GM18520 (cell line): ENCODE data around the gene SACM1L.

ENCODE experiments used
- ATAC-seq: cut with Tn5 transposase; IDR thresholded peaks from one replicate; pipeline ENCODE4 v1.9.1; 2021; ENCODE audit not compliant: unreplicated experiment

The SACM1L gene

DNA sequence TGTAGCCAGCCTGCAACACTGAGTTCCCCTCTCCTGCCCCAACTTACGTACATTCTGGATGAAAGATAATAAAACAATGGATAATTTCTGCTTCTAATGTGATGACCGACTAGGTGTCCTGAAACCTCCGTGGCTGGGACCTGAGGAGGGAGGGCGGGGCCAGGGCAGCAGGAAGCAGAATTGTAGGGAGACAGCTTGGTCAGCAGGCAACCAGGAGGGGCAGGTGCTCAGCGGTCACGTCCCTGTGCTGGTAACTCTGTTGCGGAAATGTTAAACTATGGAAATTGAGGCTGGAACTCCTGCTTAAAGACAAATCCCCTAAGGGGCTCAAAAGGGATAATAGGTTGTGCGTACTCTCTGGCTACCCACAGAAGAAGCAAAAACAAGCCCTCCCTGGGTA is 76.8 kb downstream of the SACM1L start:
- ATAC-seq: no peak

DNA sequence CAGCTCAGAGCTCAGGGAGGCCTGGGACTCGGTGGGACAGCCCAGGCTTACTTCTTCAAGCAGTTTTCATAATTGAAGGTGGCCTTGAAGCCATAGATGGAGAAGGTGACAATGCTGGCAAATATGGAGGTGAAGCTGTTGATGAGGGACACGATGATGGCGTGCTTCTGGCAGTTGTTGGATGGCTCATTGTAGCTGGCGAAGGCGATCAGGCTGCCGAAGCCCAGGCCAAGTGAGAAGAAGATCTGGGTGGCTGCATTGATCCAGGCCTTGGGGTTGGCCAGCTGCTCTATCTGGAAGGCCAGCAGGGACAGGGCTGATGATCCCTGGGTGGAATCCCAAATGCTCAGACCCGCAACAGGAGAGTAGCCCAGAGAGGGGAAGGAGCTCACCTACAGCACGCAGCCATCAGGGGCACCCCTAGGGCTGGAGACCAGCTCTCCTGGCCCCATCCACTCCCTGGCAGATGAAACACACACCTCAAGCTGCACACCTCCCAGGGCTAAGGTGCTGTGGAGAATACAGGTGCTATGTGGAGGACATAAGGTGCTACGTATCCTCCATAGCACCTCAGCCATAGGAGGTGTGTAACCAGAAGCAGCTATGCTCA is 82.1 kb downstream of the SACM1L start:
- no peak for ATAC-seq

DNA sequence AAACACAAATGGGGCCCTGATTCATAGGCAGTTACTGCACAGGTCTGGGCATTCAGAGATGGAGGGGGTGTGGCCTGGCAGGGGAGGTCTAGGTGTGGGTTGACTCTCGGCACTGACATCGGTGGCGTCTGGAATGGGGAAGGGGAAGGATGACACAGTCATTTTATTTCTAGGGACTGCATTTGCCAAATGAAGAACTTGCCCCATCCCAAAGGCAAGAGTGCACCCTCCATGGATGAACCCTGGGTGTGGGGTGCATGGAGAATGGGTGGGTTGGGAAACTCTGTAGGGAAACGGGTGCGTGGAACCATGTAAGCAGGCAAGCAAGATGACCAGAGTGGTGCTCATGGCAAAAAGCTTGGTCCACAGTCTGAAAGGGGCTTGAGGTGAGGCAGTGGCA is 82.6 kb downstream of the SACM1L start:
- ATAC-seq: no peak

DNA sequence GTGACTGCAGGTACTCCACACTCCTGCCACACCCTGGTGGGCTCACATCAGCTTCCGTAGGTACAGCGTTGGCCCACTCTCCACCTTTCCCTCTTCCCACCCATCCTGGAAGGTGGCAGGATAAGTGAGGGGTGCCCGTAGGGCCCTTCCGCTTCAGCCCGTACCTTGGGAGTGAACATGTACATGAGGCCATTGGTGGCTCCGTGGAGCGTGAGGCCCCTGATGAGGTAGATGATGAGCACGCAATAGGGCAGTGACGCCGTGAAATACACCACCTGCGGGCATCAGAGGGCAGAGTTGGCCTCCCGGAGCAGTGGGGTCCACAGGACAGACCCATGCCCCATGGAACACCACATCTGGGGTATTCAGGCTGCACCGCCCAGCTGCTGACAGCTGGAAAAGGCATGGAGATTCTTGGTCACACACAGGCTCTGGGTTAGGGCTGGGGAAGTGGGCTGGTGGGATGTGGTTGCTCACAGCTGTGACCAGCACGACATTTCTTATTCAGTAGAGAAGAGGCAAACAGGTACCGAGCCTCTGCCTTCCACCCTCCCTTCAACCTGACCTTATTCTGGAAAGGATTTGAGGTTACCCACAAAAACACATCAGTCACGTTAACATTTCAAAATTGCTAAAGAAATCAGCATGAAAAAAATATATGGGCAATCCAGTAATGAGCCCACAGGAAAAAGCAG is 83.3 kb downstream of the SACM1L start:
- ATAC-seq: no peak

DNA sequence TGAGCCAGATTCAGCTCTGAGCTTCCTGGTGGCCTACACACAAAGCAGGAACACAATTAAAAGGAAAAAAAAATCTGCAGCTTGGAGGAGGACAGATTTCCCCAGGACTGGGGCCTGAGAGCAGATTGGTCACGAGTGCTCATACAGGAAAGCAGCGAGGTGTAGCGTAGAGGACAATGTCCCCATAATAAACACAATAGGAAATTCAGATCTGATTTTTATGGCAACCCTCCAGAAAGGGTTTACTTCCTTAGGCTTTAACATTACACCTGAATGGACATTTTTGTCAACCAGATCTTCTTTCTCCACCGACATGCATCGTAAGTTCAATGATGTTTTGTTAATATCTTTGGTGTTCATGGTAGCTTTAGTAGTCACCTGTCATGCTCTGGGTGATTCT is 83.9 kb downstream of the SACM1L start:
- no peak for ATAC-seq

DNA sequence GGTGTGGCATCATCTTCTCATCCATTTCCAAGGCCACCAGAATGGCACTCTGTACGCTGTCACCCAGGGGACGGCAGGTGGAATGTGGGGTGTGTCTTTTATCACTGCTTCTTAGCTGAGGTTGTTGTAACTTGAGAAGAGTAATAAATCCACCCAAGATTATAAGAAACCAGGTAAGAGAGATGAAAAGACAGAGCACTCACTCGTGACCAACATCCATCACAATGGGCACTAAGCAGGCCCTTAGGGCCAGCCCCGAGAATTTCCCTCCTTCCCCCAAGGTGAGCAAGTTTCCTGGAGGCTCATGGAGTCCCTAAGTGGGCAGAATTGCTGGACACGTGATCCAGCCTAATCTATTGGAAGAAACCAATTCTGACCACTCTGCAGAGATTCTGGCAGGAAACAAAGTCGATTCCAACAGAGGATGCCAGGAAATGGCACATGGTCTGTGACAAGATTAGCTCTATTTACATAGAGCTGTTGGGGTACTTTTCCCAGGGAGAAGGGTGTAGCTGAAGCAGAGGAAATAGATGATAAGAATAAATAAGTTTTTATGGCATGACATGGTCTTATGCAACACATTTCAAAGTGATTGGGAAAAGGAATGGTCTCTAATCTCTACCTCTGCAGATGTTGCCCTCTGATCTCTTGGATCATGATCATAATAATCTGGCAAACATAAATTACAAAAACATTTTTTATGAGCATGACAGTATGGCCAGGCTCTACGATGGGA is 84.7 kb downstream of the SACM1L start:
- ATAC-seq: no peak

DNA sequence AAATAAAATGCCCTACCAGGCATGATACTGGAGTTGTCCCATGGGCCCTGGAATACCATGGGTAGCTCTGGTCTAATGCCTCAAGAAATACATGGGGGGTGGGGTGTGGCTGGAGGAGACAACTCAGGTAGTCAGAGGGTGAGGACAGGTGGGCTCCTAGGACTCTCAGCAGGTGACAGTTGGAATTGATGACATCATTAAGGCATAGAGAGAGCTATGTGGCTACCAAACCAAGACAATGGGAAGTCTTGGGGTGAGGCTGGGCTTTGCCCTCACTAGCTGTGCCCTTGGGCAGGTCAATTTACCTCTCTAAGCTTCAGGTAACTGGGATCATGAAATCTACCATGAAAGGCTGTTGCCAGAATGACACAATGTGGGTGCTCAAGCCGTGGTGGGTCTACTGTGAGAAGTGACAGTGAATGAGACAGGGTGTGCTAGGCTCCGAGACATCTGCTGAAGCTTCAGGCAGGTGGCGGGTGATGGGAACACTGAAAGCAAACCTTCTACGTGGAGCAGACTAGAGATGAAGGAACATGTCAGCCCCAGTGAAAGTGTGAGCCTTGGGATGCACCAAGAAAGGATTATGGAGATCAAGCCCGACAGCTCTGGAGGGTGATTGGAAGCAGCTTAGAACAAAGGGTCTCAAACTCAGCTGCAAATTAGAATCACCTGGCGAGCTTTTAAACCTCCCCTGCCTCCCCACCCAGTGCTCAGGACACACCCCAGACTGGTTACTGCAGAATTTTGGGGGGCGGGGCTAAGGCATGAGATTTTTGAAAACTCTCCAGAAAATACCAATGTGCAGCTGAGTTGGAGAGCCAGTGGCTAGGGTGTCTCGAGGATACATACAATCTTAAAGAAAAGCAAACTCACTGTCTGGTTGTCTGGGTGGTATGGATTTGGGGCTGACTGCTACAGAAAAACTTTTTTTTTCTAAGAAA is 85.7 kb downstream of the SACM1L start:
- ATAC-seq: no peak

DNA sequence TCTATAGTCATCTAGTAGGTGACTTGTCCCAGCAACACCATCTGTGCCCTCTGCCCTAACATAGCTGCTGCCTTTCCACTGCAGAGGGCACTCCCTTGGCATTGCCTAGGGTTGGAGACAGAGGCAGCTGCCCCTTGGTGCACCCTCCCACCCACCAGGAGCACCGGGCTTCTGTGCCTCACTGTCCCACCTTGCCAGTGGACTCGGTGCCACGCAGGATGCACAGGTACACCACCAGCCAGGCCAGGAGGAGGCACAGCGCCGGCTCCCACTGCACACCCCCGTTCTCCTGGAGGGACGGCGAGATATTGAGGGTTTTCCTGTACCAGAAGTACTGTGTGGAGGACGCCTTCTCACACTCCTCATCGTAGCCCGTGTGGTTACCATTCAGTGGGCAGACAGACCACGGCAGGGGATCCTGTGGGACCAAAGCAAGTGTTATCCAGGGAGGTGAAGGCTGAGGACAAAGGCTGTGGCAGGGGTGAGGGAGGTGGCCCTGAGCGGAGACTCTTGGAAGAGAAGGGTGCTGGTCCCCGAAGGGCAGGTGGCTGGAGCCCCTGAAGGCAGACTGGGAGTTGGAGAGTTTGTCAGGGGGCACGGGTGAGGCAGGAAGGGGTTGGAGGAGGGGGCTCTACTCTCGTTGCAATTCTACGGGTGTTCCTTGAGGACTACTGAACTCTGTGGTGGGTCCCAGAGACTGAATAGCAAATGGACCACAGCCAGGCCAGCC is 86.5 kb downstream of the SACM1L start:
- ATAC-seq: no peak

DNA sequence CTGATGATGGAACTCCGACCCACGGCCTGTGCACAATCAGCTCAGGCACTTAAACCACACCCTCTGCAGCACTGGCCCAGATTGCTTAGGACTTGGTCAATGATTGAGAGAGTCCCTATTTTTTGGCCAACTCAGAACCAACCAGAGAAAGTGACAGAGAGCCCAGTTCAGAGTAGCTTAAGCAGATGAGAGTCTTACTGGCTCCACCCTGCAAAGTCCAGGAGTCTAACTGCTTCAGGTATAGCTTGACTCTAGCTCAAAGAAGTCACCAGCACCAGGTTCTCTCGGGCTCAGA is 87.1 kb downstream of the SACM1L start:
- no peak for ATAC-seq

DNA sequence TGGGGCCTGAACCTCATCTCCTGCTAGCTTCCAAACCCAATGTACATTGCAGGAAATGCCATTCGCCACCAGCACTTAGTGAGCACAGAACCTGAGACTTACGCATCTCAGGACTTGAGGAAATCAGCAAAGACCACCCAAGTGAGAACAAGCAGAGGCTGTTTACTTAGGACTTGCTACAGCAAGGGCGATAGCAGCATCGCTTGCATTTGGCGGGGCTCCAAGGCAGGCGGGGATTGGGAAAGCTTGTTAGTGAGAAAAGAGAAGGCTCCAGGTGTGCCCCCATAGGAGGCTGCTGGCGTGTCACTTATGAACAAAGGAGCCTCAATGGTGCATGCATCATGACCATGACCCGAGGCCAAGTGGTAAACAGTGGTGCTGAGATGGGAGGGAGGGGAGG is 87.4 kb downstream of the SACM1L start:
- ATAC-seq: no peak

DNA sequence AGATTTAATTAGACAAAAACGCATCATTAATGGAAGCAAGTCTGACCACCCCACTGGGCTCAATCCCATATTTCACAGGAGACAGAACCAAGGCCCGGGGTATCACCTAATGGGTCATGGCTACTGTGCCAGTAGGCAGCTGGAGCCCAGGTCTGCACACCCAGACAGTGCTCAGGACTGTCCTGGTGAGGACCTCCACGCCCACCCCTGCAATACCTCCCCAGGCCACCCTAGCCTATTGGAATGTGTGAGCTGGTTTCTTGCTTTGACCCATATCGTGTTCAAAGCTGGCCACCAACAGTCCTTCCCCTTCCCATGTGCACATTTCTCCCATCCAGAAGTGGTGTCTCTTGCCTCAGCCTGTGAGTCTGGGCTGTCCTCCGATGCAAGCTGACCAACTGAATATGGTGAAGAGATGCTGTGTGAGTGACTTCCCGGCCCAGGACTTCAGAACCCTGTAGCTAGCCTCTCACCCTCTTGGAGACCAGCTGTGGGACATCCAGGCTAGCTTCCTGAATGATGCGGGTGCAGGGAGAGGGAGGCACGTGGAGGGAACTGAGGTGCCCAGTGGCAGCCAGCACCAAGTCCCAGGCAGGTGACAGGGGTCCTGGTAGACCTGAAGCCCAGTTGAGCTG is 88.0 kb downstream of the SACM1L start:
- no peak for ATAC-seq

DNA sequence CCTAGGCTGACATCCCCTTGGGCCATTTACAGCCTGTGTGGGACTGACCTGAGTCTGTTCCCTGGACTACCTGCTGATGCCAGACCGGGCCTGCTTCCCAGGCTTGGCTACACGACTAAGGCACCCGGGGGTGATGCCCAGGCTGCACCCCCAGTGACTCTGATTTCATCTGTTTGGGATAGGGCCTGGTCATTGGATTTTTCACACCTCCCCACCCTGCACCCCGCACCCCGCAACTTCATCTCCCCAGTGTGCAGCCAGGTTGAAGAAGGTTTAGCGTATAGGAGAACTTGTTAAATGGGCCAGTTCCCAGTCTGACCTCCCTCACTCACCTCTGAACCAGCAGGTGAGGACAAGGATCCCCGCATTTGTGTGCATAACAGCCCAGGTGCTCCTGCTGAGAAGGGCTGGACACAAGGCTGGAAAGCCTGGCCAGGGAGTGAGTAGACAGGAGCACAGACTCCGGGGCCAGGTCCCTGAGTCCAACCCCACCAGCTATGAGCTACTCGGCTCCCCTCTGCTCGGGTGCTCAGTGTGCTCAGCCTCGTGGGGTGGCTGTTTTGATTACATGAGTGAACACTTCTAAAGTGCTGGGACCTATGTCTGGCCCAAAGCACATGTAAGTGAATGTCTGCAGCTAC is 88.7 kb downstream of the SACM1L start:
- no peak for ATAC-seq

DNA sequence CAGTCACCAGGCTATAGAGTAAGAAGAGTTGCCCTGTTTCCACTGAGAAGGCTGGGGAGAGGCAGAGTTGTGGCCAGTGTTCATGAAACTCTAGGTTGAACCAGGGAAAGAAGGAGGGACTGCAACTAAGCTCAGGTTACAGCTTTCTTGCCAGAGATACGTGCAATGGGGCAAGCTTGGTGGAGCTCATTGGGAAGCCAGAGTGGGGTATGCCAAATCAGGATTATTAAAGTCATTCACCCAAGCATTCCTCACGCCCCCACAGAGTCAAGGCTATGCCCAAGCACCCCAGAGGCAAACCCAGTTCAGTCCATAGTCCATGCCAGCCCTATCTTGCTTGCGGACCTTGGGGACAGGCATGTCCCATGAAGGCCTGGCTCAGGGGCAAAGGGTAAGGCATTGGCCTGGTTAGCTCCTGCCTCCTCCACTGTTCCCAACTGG is 89.6 kb downstream of the SACM1L start:
- ATAC-seq: no peak

DNA sequence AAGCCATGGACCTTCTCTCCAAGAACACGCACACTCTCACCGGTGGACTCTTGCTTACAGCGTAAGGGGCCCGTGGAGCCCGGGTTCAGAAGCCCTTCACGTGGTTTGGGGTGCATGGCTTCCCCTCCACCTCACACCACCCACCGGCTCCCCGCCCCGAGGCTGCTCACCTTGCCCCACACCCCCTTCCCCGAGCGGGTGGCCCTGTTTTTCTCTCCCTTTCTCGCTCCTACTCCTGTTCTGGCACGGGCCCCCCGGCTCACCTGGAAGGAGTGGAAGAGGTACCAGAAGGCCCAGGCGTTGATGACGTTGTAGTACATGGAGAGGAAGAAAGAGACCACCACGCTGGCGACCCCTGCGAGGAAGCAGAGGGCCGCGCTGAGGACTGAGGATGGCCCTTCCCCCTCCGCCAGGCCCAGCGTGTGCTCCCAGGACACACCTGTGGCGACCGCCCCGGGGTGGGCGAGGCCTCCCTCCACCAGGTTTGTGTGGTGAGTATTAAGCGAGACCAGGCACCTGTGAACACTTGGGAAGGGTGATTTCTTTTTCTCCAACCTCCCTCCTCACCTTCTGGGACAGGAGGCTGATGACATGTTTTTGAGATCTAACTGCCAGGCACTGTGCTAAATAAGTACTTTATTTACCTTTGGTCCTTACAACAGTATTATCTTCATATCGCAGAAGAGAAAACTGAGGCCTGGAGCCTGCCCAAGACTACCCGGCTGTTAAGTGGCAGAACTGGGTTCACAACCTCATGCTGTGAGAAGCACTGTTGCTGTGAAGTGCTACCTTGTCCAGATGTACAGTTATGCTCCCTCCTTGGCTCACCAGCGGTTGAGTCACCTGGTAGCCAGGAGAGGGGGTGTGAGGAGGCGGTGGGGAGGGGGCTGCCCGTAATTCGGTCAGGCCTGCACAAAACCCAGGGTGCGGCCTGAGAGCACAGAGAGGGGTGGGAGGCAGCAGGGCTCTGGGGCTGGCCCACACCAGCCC is 90.8 kb downstream of the SACM1L start:
- ATAC-seq: no peak

DNA sequence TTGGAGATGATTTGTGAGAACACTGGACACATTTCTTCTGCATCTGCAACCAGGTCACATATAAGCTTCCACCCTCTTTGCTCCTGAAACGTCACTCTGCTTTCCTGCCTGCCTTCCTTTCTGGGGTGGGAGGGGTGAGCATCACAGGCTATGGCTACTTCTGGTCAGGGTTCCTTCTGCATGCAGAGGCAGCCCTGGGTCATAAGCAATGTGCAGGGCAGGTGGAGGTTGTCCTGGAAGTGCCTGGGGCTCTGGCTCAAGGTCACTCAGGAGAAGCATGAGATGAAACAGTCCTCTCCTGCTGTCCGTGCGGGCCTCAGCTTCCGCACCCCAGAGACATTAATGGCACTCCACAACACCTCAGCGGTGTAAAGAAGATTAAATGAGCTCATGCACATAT is 92.1 kb downstream of the SACM1L start:
- no peak for ATAC-seq

DNA sequence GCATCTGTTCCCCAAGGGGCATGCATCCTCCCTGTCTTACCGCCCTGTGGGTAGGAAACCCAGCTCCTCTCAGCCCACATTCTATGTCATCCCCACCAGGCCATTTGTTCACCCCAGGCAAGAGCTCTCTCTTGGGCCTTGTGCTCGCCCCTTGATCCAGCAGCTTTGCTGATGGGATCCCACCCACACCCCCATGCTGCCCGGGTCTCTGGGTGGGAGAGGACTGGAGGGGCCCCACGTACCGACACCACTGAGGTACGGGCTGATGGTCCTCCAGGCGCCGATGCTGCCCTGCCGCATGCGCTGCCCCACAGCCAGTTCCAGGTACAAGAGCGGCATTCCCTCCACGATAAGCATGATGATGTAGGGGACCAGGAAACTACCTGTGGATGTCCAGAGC is 92.6 kb downstream of the SACM1L start:
- ATAC-seq: no peak

DNA sequence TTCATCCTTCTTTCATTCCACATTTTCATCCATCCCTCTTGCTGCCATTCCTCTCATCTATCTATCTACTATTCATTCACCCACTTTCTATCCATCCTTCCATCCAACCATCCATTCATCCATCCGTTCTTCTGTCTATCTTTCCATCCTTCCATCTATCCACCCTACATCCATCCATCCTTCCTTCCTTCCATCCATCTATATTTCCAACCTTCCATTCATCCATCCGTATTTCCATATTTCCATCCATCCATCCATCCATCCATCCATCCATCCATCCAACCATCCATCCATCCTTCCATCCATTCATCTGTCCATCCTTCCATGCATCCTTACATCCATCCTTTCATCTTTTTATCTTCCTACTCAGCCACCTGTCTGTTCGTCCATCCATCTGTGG is 93.2 kb downstream of the SACM1L start:
- no peak for ATAC-seq

DNA sequence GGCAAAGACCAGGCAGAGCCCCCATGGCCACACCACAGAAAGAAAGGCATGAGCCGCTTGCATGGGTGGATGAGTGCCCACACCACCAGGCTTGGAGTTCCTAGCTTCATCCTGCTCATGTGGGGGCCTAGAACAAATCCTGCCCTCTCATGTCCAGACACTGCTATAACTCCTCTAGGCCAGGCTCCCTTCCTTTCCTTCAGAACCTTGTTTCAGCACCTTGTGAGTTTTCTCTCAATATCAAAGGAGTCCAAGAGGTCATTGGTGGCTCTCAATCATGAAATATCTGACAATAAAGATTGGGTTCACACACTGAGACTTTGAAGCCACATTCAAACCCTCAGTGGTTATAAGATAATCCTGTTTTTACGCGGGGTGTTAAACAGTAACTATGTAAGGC is 94.5 kb downstream of the SACM1L start:
- no peak for ATAC-seq
